ENCODE results near the gene CEP112.

The CEP112 gene

DNA sequence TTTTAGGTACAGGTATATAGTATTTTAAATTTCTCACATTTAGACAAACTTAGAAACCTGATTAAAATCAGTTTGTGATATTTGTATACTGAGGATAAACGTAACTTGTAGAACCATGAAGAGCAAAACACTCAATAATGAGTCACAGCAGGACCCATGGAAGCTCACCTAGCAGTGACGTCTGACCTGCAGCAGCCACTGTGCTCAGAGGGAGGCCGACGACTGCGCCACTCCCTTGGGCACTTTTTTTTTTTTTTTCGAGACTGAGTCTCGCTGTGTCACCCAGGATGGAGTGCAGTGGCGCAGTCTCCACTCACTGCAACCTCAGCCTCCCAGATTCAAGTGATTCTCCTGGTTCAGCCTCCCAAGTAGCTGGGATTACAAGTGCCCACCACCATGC lies 524.3 kb downstream of the CEP112 start:
- H3K36me3 ChIP-seq (ENCODE audit: control insufficient read depth in 1 of 2, insufficient read depth in 2 of 2, low read length in 2 of 2): no peaks in the 10 kb centered on the region
- no peak overlapping the region for H4K8ac ChIP-seq (ENCODE audit: low read depth, low read length)
- no peak overlapping the region for H2AFZ ChIP-seq (ENCODE audit: insufficient read depth, low read length, poor library complexity)
- no peaks in the 10 kb centered on the region for H3K79me2 ChIP-seq (ENCODE audit: control insufficient read depth, insufficient read depth, low read length, poor library complexity)
- no peak overlapping the region for H2BK5ac ChIP-seq (ENCODE audit: low read depth, low read length, poor library complexity)
- no peak overlapping the region for H3K27ac ChIP-seq (ENCODE audit: low read depth, low read length)
- H3K9ac ChIP-seq (ENCODE audit: low read length): no peak overlapping the region
- DNase-seq: peak; percentile 87 to 91
- H4K12ac ChIP-seq (ENCODE audit: low read depth, low read length): no peak overlapping the region
- H2AK5ac ChIP-seq (ENCODE audit: low read length): no peak overlapping the region
- no peak overlapping the region for H3K23ac ChIP-seq (ENCODE audit: low read length)
- no CpG with 5 or more reads among the region's 8 CpGs for whole genome bisulfite sequencing (ENCODE audit: extremely low coverage, insufficient coverage, insufficient read length)
- H3K27me3 ChIP-seq (ENCODE audit: insufficient read depth, low read length): no peaks in the 10 kb centered on the region
- H3K14ac ChIP-seq (ENCODE audit: low read length): no peak overlapping the region
- no peak overlapping the region for H3K18ac ChIP-seq (ENCODE audit: low read length)
- no peak overlapping the region for H2BK120ac ChIP-seq (ENCODE audit: insufficient read depth, low read length, poor library complexity)
- no peak overlapping the region for H4K91ac ChIP-seq (ENCODE audit: low read depth, low read length)
- no peak overlapping the region for H3K4me3 ChIP-seq (ENCODE audit: low read depth, low read length)
- H3K79me1 ChIP-seq (ENCODE audit: low read length): no peaks in the 10 kb centered on the region
- no peak overlapping the region for H3K4me2 ChIP-seq (ENCODE audit: low read length)
- H2BK12ac ChIP-seq (ENCODE audit: low read length): no peak overlapping the region
- no peaks in the 10 kb centered on the region for H3K9me3 ChIP-seq (ENCODE audit: insufficient read depth, low read depth, low read length)
- H3K4me1 ChIP-seq (ENCODE audit: control insufficient read depth in 1 of 2, insufficient read depth in 2 of 2, low read length in 2 of 2): no peaks in the 10 kb centered on the region
- no peak overlapping the region for H3K4ac ChIP-seq (ENCODE audit: low read depth, low read length)

DNA sequence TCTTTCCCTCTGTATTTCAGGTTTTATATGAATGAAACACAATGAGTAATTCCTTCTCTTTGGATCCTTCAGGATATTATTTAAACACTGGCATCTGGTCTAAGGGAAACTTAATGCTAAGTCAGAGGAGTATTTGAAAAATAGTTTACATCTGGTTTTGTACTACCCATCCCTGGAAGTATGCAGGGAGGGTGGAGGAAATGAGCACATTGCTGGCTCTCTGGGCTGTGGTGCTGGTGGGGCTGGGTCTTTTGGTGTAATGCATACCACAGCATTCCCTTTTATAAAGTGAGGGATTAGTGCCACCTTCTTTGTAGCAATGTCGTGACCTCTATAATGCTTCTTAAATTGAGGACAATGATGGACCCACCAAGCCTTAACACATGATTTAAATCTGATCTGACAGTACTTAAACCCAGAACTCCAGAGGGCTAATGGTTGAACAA lies 525.0 kb downstream of the CEP112 start:
- Histone ChIP-seq H4K91ac (ENCODE audit: low read depth, low read length) (no peak overlapping the region), H3K18ac (ENCODE audit: low read length) (no peak overlapping the region), H3K4me3 (ENCODE audit: low read depth, low read length) (no peak overlapping the region), H3K27me3 (ENCODE audit: insufficient read depth, low read length) (no peaks in the 10 kb centered on the region), H3K27ac (ENCODE audit: low read depth, low read length) (no peak overlapping the region), H2BK120ac (ENCODE audit: insufficient read depth, low read length, poor library complexity) (no peak overlapping the region), H3K79me2 (ENCODE audit: control insufficient read depth, insufficient read depth, low read length, poor library complexity) (no peaks in the 10 kb centered on the region), H3K79me1 (ENCODE audit: low read length) (no peaks in the 10 kb centered on the region), H3K14ac (ENCODE audit: low read length) (no peak overlapping the region), H4K8ac (ENCODE audit: low read depth, low read length) (no peak overlapping the region), H2AFZ (ENCODE audit: insufficient read depth, low read length, poor library complexity) (no peak overlapping the region), H3K4me1 (ENCODE audit: control insufficient read depth in 1 of 2, insufficient read depth in 2 of 2, low read length in 2 of 2) (no peaks in the 10 kb centered on the region), H2BK12ac (ENCODE audit: low read length) (no peak overlapping the region), H3K36me3 (ENCODE audit: control insufficient read depth in 1 of 2, insufficient read depth in 2 of 2, low read length in 2 of 2) (no peaks in the 10 kb centered on the region), H2BK5ac (ENCODE audit: low read depth, low read length, poor library complexity) (no peak overlapping the region), H3K9ac (ENCODE audit: low read length) (no peak overlapping the region), H2AK5ac (ENCODE audit: low read length) (no peak overlapping the region), H3K9me3 (ENCODE audit: insufficient read depth, low read depth, low read length) (no peaks in the 10 kb centered on the region), H3K23ac (ENCODE audit: low read length) (no peak overlapping the region), H3K4ac (ENCODE audit: low read depth, low read length) (no peak overlapping the region), H4K12ac (ENCODE audit: low read depth, low read length) (no peak overlapping the region), H3K4me2 (ENCODE audit: low read length) (no peak overlapping the region)
- no peak for DNase-seq
- no CpG with 5 or more reads among the region's 1 CpG for WGBS (ENCODE audit: extremely low coverage, insufficient coverage, insufficient read length)

DNA sequence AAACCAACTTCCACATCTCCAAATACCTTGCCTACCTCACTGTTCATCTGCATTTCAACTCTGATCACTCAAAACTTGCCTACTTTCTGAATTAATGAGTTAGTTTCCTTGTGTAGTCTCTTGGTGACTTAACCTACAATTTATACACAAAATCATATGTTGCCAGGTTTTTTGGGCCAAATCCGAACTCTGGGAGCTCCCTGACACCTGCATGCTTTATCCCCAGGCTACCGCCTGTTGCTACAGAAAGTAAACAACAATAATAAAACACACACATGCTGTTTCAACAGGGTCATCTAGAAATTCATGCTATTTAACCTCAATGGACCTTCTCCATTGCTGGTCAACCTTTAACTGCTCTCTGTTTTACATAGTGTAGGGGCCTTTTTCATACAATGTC lies 526.0 kb downstream of the CEP112 start:
- peak in 1 of 2 donors; percentile 1 for DNase-seq
- Histone ChIP-seq H3K4me2 (ENCODE audit: low read length) (no peak overlapping the region), H3K27me3 (ENCODE audit: insufficient read depth, low read length) (no peaks in the 10 kb centered on the region), H3K23ac (ENCODE audit: low read length) (no peak overlapping the region), H3K9ac (ENCODE audit: low read length) (no peak overlapping the region), H3K79me1 (ENCODE audit: low read length) (no peaks in the 10 kb centered on the region), H4K8ac (ENCODE audit: low read depth, low read length) (no peak overlapping the region), H3K4ac (ENCODE audit: low read depth, low read length) (no peak overlapping the region), H3K9me3 (ENCODE audit: insufficient read depth, low read depth, low read length) (no peaks in the 10 kb centered on the region), H2BK12ac (ENCODE audit: low read length) (no peak overlapping the region), H3K4me3 (ENCODE audit: low read depth, low read length) (no peak overlapping the region), H3K18ac (ENCODE audit: low read length) (no peak overlapping the region), H2AFZ (ENCODE audit: insufficient read depth, low read length, poor library complexity) (no peak overlapping the region), H2BK120ac (ENCODE audit: insufficient read depth, low read length, poor library complexity) (no peak overlapping the region), H4K91ac (ENCODE audit: low read depth, low read length) (no peak overlapping the region), H3K36me3 (ENCODE audit: control insufficient read depth in 1 of 2, insufficient read depth in 2 of 2, low read length in 2 of 2) (no peaks in the 10 kb centered on the region), H2BK5ac (ENCODE audit: low read depth, low read length, poor library complexity) (no peak overlapping the region), H2AK5ac (ENCODE audit: low read length) (no peak overlapping the region), H4K12ac (ENCODE audit: low read depth, low read length) (no peak overlapping the region), H3K4me1 (ENCODE audit: control insufficient read depth in 1 of 2, insufficient read depth in 2 of 2, low read length in 2 of 2) (no peaks in the 10 kb centered on the region), H3K14ac (ENCODE audit: low read length) (no peak overlapping the region), H3K27ac (ENCODE audit: low read depth, low read length) (no peak overlapping the region), H3K79me2 (ENCODE audit: control insufficient read depth, insufficient read depth, low read length, poor library complexity) (no peaks in the 10 kb centered on the region)
- no CpG with 5 or more reads among the region's 2 CpGs for WGBS (ENCODE audit: extremely low coverage, insufficient coverage, insufficient read length)

DNA sequence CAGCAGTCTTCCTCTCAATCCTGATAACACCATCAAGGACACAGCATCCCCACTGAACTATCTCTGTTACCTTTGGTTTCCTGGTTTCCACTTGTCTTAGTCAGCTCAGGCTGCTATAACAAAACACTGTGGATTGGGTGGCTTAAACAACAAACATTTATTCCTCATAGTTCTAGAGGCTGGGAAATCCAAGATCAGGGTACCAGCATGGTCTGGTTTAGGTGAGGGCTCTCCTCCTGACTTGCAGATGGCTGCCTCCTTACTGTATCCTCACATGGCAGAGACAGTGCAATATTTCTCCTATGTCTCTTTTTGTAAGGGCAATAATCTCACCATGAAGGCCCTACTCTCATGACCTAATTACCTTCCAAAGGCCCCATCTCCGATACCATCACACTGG lies 527.2 kb downstream of the CEP112 start:
- H3K27me3 ChIP-seq (ENCODE audit: insufficient read depth, low read length): no peaks in the 10 kb centered on the region
- no peak overlapping the region for H2BK12ac ChIP-seq (ENCODE audit: low read length)
- no peak overlapping the region for H3K4me3 ChIP-seq (ENCODE audit: low read depth, low read length)
- H3K4ac ChIP-seq (ENCODE audit: low read depth, low read length): no peak overlapping the region
- peak; percentile 77 to 87 for DNase-seq
- H3K9ac ChIP-seq (ENCODE audit: low read length): no peak overlapping the region
- H3K9me3 ChIP-seq (ENCODE audit: insufficient read depth, low read depth, low read length): no peaks in the 10 kb centered on the region
- no peak overlapping the region for H3K14ac ChIP-seq (ENCODE audit: low read length)
- H3K79me1 ChIP-seq (ENCODE audit: low read length): no peaks in the 10 kb centered on the region
- no peak overlapping the region for H2BK5ac ChIP-seq (ENCODE audit: low read depth, low read length, poor library complexity)
- no peak overlapping the region for H2AFZ ChIP-seq (ENCODE audit: insufficient read depth, low read length, poor library complexity)
- no peaks in the 10 kb centered on the region for H3K4me1 ChIP-seq (ENCODE audit: control insufficient read depth in 1 of 2, insufficient read depth in 2 of 2, low read length in 2 of 2)
- no peak overlapping the region for H2BK120ac ChIP-seq (ENCODE audit: insufficient read depth, low read length, poor library complexity)
- no peak overlapping the region for H3K4me2 ChIP-seq (ENCODE audit: low read length)
- no peak overlapping the region for H3K23ac ChIP-seq (ENCODE audit: low read length)
- no peaks in the 10 kb centered on the region for H3K79me2 ChIP-seq (ENCODE audit: control insufficient read depth, insufficient read depth, low read length, poor library complexity)
- no peaks in the 10 kb centered on the region for H3K36me3 ChIP-seq (ENCODE audit: control insufficient read depth in 1 of 2, insufficient read depth in 2 of 2, low read length in 2 of 2)
- no CpG with 5 or more reads among the region's 1 CpG for WGBS (ENCODE audit: extremely low coverage, insufficient coverage, insufficient read length)
- no peak overlapping the region for H2AK5ac ChIP-seq (ENCODE audit: low read length)
- no peak overlapping the region for H4K8ac ChIP-seq (ENCODE audit: low read depth, low read length)
- H3K18ac ChIP-seq (ENCODE audit: low read length): no peak overlapping the region
- H4K12ac ChIP-seq (ENCODE audit: low read depth, low read length): no peak overlapping the region
- no peak overlapping the region for H3K27ac ChIP-seq (ENCODE audit: low read depth, low read length)
- no peak overlapping the region for H4K91ac ChIP-seq (ENCODE audit: low read depth, low read length)
